ENCODE data around the gene GDF3.
"Not testable (repeated sequence)": the region's sequence is repeated elsewhere in the genome, so short reads cannot be mapped to it uniquely, and the experiment has no call there.

Gene GDF3

DNA sequence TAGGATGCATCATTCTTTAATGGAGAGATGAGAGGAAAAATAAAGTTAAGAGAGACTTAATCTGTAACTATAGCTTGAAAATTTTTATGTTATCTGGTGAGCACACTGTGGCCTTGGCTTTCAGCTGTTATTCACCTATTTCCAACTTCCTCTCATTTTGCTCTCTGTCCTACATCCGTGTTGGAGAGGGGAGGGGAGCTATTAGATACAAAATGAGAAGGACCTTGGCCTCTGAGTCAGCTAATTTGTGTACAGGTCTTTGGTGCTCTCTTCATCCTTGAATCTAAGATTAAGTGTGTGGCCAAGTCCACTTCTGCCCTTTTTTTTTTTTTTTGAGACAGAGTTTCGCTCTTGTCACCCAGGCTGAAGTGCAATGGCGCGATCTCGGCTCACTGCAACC lies 29.0 kb downstream of the GDF3 start:
- no peak for FAIRE-seq

DNA sequence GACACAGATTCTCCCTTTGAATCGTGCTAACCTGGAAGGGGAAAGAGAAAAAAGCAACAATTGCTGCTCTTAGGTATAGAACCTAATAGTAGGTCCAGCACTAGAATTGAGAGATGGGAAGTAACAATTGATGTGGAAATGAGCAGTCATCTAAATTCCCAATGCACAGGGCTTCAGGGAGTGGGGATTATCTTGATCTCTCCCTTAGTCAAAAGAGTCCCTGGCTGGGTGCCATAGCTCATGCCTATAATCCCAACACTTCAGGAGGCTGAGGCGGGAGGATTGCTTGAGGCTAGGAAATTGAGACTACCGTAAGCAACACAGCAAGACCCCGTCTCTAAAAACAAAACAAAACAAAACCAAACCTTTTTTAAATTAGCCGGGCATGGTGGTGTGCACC lies 33.8 kb downstream of the GDF3 start:
- FAIRE-seq = no peak

DNA sequence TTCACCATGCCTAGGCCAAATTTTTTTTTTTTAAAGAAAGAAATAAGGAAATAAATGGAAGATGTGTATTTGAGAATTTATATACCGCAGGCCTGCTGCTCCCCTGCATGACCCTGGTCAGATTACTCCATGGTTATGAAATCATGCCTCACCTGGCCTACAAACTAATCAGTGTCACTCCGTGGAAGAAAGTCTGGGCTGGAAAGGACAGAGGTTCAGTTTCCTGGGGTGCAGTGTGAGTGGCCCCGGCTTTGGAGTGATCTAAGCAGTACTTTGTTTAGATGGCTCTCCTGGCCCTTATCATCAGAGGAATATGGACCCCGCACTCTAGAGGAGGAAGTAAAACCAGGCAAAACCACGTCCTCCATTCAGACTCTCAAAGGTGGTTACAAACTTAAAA lies 39.5 kb downstream of the GDF3 start:
- no peak for FAIRE-seq

DNA sequence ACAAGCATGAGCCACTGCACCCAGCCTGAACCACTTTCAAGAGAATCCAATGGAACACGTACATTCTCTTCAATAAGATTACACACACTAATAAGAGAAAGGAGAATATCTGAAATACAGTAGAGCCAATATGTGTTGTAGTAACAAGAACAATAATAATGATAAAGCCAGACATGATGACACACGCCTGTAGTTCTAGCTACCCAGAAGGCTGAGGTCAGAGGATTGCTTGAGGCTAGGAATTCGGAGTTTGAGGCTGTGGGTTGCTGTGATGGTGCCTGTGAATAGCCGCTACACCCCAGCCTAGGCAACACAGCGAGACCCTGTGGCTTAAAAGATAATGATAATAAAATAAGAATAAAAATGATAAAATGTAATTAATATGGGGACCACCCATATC lies 45.5 kb downstream of the GDF3 start:
- no peak for FAIRE-seq

DNA sequence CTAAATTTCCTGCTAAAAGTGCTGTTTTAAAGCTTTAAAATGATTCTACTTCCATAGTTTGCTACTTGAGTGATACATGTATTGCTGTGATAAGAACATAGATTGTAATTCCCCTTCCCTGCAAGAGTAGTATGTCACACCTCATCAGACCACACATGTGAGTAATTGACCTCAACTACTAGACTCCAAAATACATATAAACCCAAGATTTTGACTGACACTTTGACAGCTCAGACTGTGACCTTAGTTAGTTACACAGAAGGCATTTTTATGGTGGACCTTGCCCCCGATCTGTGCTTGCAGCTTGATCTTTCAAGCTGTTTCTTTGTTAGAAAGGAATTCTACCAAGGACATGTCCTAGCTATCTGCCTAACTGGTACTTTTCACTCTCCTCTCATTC lies 48.5 kb downstream of the GDF3 start:
- no peak for FAIRE-seq

DNA sequence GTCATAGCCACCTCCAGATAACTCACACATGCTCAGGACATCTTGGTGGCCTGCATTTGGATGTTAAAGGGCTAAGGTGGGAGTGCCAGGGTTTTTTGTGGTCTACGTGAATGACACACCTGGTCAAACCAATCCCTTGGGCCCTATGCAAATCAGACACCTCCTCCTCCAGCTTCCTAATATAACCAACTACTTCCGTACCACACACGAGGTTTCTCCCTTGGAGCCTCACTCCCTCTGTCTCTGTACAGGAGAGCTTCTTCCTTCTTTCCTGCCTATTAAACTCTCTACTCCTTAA lies 49.4 kb downstream of the GDF3 start:
- FAIRE-seq = no peak

DNA sequence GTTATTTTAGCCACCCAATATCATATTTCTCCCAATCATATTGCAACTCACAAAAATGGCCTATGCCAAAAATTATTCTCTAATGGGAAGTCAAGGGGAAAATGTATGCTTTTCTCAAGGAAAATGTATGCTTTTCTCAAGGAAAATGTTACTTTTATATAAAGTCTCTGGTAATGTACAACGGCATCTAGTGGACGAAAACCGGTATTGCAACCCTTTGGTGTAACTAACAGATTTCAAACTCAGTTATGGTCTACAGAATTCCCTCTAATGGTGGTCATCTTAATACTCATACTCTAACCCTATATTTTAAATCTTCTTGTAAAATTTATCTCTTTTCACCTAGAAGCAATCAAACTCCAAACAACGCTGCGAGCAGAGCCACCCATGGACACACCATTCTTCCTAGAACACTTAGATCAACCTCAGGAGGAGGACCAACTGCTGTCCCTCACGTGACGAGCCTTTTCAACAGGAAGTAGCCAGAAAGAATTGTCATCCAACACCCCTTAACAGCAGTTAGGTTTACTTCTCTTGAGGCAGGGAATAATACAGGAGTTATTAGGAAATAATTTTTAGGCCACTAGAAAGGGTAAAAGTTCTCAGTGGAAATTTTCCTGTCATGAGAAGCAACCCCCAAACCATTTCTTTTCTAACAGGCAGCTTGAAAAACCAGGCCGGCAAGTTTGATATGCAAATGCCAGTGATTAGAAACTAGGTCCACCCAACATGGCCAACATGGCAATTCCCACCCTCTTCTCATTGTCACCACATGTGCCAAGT lies 50.0 kb downstream of the GDF3 start:
- FAIRE-seq = peak; percentile 91

DNA sequence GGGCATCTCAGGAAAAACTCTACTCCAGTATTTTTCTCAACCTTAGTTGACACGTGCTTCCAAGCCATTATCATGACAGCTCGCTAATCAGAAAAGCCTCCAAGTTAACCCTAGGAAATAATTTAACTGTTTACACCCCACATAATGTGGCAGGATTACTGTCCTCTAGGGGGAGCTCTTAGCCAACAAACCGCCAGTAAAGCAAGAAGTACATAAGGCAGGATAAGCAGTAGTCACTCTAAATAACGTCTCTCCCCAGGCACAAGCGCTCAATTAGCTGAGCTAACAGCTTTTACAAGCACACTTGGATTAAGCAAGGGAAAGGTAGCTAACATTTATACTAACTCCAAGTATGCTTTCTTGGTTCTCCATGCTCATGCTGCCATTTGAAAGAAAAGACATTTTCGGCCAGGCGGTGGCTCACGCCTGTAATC lies 52.7 kb downstream of the GDF3 start:
- no peak for FAIRE-seq

DNA sequence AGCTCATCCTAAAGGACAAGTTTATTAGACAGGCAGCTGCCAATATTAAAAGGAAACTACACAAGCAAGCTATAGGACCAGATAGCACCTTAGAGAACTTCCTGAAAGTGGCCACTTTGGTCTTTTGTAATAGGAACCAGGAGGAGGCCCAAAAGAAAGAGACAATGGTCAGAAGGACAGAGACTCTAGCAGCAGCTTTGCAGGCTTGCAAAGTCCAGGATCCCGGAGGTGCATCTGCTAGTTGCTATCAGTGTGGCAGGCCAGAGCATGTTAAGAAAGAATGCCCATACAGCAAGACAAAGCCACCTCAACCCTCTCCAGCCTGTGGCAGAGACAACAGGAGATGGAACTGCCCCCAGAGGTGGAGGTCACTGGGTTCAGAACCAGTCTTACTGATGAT lies 53.3 kb downstream of the GDF3 start:
- no peak for FAIRE-seq

DNA sequence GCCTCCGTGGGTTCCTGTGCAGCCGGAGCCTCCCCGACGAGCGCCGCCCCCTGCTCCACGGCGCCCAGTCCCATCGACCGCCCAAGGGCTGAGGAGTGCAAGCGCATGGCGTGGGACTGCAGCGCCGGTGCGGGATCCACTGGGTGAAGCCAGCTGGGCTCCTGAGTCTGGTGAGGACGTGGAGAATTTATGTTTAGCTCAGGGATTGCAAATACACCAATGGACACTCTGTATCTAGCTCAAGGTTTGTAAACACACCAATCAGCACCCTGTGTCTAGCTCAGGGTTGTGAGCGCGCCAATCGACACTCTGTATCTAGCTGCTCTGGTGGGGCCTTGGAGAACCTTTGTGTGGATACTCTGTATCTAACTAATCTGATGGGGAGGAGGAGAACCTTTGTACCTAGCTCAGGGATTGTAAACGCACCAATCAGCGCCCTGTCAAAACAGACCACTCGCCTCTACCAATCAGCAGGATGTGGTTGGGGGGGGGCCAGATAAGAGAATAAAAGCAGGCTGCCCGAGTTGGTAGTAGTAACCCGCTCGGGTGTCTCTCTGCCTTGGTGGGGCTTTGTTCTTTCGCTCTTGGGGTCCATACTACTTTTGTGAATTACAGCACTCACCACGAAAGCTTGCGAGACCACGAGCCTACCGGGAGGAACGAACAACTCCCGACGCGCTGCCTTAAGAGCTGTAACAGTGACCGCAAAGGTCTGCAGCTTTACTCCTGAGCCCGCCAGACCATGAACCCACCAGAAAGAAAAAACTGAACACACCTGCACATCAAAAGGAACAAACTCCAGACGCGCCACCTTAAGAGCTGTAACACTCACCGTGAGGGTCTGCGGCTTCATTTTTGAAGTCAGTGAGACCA lies 55.2 kb downstream of the GDF3 start:
- not testable (repeated sequence) for FAIRE-seq
